HG02938 (cell line): ENCODE measurements around the gene NKAIN2.
"Not testable (repeated sequence)": the region's sequence is repeated elsewhere in the genome, so short reads cannot be mapped to it uniquely, and the experiment has no call there.

Experiments
- ATAC-seq: cut with Tn5 transposase; IDR thresholded peaks from one replicate; pipeline ENCODE4 v1.9.1; 2021; ENCODE audit warnings: mild to moderate bottlenecking, moderate library complexity; ENCODE audit not compliant: unreplicated experiment

NKAIN2 gene

GRCh38 chr6:124546601-124547000, 742.9 kb downstream of the NKAIN2 start:
- ATAC-seq = no peak

GRCh38 chr6:124551711-124552233, 748.1 kb downstream of the NKAIN2 start:
- no peak for ATAC-seq

- ATAC-seq = no peak
Measured at GRCh38 chr6:124557873-124558272, 754.2 kb downstream of the NKAIN2 start.

DNA sequence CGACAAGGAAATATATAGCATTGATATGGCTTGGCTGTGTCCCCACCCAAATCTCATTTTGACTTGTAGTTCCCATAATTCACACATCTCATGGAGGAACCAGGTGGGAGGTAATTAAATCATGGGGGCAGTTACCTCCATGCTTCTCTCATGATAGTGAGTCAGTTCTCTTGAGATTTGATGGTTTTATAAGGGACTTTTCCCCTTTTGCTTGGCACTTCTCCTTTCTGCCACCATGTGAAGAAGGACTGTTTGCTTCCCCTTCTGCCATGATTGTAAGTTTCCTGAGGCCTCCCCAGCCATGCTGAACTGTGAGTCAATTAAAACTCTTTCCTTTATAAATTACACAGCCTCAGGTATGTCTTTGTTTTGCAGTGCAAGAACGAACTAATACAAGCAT, 756.4 kb downstream of the NKAIN2 start:
- not testable (repeated sequence) for ATAC-seq

- no peak for ATAC-seq
Measured at GRCh38 chr6:124560873-124561567, 757.4 kb downstream of the NKAIN2 start.

DNA sequence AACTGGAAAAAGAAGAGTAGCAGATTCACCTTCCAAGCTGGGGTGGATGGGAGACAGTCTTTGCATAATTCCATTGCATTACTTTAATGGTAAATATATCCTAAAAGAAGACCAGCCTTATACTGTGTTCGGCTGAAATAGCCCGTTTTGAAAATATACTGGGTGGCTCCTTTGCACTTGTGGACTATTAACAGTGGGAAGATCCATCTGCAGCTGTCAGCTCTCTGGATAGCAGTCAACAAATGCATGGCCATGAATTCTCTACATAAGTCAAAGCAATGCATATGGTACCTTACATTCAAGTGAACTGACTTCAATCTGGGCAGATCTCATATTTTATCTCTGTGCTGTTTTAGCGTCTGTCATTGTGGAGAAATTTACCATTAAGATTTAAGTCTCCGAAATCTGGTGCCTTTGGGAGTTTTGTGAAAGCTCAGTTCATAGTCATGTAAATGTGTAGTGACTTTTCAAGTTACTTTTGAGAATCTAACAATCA, 758.0 kb downstream of the NKAIN2 start:
- no peak for ATAC-seq

- ATAC-seq = not testable (repeated sequence)
Measured at GRCh38 chr6:124564125-124564524, 760.5 kb downstream of the NKAIN2 start.

DNA sequence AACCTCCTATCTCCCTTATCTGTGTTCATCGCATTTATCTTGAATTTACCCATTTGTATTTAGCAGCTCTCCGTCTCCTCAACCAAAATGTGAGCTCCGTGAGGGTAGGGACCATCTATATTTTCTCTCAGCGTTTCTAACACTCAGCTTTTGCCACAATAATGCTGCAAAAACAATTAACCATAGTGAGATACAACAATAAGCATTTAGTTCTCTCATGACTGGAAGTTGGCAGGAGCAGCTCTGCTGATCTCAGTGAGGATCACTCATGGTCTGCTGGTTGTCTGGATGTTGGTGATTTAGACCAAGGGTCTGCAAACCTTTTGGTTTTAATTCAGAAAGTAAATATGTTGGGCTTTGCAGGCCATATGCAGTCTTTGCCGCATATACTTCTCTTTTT, 763.7 kb downstream of the NKAIN2 start:
- ATAC-seq = no peak

- no peak for ATAC-seq
Measured at GRCh38 chr6:124573953-124574352, 770.3 kb downstream of the NKAIN2 start.

GRCh38 chr6:124577734-124578281, 774.1 kb downstream of the NKAIN2 start:
- no peak for ATAC-seq

DNA sequence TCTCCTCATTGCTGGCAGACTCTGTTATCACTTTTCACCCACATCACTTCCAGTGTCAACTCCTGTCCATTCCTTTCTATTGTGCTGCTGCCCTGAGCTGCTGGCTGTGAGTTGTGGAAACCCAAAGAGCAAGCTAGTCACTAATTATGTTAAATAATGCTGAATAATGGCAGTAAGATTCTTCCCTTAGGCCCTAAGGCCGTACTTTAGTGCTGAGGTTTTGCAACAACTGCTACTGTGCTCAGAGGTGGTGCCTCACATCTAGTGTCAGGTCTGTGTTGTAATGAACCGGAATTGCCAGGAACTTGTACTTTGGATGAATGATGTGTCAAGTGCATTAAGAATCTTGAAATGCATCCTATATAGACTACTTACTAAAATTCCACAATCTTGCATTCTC, 786.3 kb downstream of the NKAIN2 start:
- no peak for ATAC-seq

DNA sequence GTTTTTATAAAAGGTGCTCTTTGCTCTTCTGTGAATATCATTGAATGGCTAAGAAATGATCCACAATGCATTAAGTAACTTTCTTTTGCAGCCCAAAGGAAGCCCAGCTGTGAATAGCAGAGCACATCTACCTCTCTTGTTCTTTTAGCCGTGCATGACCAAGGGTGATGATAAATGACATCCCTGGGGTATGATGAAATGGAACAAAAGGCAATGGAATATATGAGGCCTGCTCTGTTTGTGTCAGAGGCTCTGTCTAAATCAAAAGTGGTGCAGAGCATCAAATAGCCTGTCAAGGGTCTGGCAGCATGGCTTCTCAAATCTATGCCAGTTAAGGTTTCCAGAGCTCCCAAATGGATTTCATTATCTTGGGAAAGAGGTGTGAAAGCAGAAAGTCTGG, 796.0 kb downstream of the NKAIN2 start:
- no peak for ATAC-seq

- no peak for ATAC-seq
Measured at GRCh38 chr6:124604719-124605118, 801.1 kb downstream of the NKAIN2 start.

- ATAC-seq = no peak
Measured at GRCh38 chr6:124607119-124607627, 803.5 kb downstream of the NKAIN2 start.

DNA sequence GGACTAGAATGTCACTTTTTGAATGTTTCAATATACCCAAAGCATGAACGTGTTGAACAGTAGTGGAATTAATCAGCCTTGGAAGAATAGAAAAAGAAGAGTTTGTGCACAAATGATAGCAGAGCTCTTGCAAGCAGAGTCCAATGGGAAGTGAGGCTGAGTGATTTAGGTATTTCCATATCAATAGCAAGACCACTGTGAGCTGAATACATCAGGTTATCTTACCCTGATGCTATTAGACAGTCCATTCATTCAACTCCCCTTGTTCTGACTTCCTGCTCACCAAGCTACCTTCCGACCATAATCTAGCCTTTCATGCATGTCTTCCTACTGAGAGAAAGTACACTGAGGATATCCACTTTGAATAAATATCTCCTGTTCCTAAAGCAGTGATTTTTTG, 809.4 kb downstream of the NKAIN2 start:
- no peak for ATAC-seq

- no peak for ATAC-seq
Measured at GRCh38 chr6:124622351-124622750, 818.7 kb downstream of the NKAIN2 start.

DNA sequence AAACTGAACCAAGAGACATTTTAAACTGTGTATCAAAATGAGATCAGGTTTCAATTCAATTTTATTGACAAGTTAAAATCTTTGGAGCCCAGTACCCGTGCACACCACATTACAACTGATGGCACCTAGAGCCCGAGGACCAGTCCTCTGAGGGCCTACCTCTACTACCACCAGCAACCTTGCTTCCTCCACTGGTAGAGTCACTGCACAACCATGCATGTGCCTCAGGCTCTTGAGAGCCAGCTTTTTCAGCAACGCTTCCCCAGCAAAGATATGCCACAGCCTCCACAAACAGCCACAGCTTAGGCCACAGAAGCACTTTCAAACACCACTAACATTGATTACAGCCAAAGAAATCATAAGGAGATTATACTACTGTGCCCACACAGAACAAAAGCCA, 830.0 kb downstream of the NKAIN2 start:
- ATAC-seq = no peak

- ATAC-seq = no peak
Measured at GRCh38 chr6:124640432-124640831, 836.8 kb downstream of the NKAIN2 start.

DNA sequence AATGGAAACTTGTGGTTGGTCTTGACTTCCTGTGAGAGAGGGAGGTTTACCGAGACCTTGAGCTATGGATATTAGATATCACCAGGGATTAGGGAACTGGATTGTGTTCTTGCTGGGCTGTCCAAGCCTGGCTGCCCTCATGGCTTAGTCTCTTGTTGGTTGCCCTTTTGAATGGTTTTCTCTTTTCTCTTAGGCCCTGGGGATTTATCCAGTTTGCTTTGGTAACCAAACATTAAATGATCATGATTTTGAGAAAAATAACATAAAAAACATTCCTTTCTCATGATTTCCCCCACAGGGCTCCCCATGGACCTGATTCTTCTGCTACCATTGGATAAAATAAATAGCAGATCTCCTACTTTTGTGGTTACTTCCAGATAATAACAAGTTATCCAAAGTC, 852.2 kb downstream of the NKAIN2 start:
- no peak for ATAC-seq

GRCh38 chr6:124658053-124658452, 854.4 kb downstream of the NKAIN2 start:
- no peak for ATAC-seq

DNA sequence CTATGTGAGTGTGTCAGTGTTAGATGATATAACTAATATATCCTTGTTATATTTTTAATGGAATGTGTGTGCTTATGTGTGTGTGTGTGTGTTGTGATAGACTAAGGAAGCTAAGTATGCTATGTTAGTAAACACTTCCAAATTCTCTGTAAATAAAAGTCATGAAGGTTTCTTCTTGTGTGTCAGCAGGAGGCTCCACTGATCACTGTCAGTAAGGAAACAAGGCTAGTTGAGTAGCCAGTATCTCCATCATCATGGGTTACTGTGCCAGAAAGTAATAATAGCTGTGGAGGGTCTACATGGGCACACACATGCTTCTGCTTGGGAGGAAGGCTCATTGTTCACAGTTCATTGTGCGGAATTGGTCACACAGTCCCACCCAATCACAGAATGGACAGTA, 855.8 kb downstream of the NKAIN2 start:
- no peak for ATAC-seq

DNA sequence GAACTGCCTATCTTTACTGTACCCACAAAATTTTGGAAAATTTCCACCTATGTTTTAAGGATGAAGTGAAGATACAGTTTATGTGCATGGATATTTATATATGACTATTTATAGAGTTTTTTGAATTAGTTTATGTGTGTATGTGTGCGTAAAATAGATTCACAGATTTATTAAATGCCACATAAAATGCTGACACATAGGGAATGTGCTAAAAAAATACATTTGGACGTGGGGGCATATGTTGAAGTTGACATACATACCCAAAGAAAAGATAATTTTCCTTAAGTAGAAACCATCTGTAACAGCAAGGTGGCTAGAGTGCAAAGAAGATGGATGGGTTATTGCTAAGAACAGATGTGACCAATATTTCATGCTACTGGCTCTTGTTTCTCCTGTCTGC, 856.5 kb downstream of the NKAIN2 start:
- no peak for ATAC-seq
